Smooth muscle cell (in vitro differentiated cells): Measurements from ENCODE around the gene OR4E2. TPM values are rescaled to one million over a fixed set of nuclear protein-coding genes. Genes with fewer than 3 reads are reported as not detected.

ENCODE experiments used
- DNase-seq: peaks from one replicate; lab custom pipeline; 2025; ENCODE audit not compliant: unreplicated experiment; lab: John Stamatoyannopoulos, UW
- H2AFZ ChIP-seq: fragments of 200-600 bp; sonication (generic); 2 replicates; pipeline ENCODE4 v1.6.0; 2016; ENCODE audit warnings: antibody characterized with exemption, low read depth, mild to moderate bottlenecking
- H3F3A ChIP-seq: fragments of 200-600 bp; sonication (generic); 2 replicates; pipeline ENCODE4 v1.6.0; 2017; ENCODE audit warnings: antibody characterized with exemption, low read depth
- H3K27ac ChIP-seq: fragments of 200-600 bp; sonication (generic); 2 replicates; pipeline ENCODE4 v1.5.1; 2016; ENCODE audit warnings: low read depth, mild to moderate bottlenecking
- H3K27me3 ChIP-seq: fragments of 200-600 bp; sonication (generic); 2 replicates; pipeline ENCODE4 v1.6.1; 2016; ENCODE audit warnings: low read depth, mild to moderate bottlenecking
- H3K36me3 ChIP-seq: fragments of 200-600 bp; sonication (generic); 2 replicates; pipeline ENCODE4 v1.5.1; 2016; ENCODE audit warnings: low read depth
- H3K4me1 ChIP-seq: fragments of 200-600 bp; sonication (generic); 2 replicates; pipeline ENCODE4 v1.5.1; 2016; ENCODE audit warnings: low read depth
- H3K4me2 ChIP-seq: fragments of 200-600 bp; sonication (generic); 2 replicates; pipeline ENCODE4 v1.6.0; 2016; ENCODE audit warnings: mild to moderate bottlenecking
- H3K4me3 ChIP-seq: fragments of 200-600 bp; sonication (generic); 2 replicates; pipeline ENCODE4 v1.5.1; 2016; ENCODE audit warnings: mild to moderate bottlenecking
- H3K79me2 ChIP-seq: fragments of 200-600 bp; sonication (generic); 2 replicates; pipeline ENCODE4 v1.6.0; 2016; ENCODE audit warnings: low read depth, mild to moderate bottlenecking
- H3K9ac ChIP-seq: fragments of 200-600 bp; sonication (generic); 2 replicates; pipeline ENCODE4 v1.6.0; 2016; ENCODE audit warnings: low read depth
- H3K9me3 ChIP-seq: fragments of 200-600 bp; sonication (generic); replicated peaks from 2 replicates; pipeline ENCODE4 v1.5.1; 2016; ENCODE audit warnings: low read depth
- H4K20me1 ChIP-seq: fragments of 200-600 bp; sonication (generic); 2 replicates; pipeline ENCODE4 v1.6.0; 2016; ENCODE audit warnings: low read depth
- CTCF ChIP-seq: fragments of 200-600 bp; sonication (generic); IDR thresholded peaks from 2 replicates; pipeline ENCODE4 v1.5.1; 2017; ENCODE audit warnings: borderline replicate concordance, mild to moderate bottlenecking, antibody characterized with exemption; ENCODE audit not compliant: insufficient read depth, poor library complexity, severe bottlenecking
- WGBS: methylation state at CpG from one replicate; pipeline ENCODE4 v1.1.7; 2016; ENCODE audit warnings: low lambda C conversion rate; 5-methylcytosine and 5-hydroxymethylcytosine counted together
- polyA plus RNA-seq: library from polyadenylated mRNA; unstranded; fragments of >200 nt; fragmentation: Nextera tagmentation; extraction: Ambion mirVana; gene quantifications from 2 replicates; pipeline ENCODE4 v1.2.1, GENCODE V29; 2016
- total RNA-seq: library from RNA; depleted of rRNA; stranded (reverse); fragments of >200 nt; gene quantifications from 2 replicates; pipeline ENCODE4 v1.2.3, GENCODE V29; 2014

The OR4E2 gene
- total RNA-seq (not detected in 2 replicates), polyA plus RNA-seq (not detected in 2 replicates)

- WGBS = 84% methylated on average over 2 of the region's 2 CpGs
- Histone ChIP-seq H3K4me3 (no peak within 1 kb of the TSS), H3K27ac (no peak within 1 kb of the TSS), H4K20me1 (no peaks in the 10 kb centered on the region), H3K27me3 (no peaks in the 10 kb centered on the region), H3K9ac (no peak within 1 kb of the TSS), H3K4me2 (no peak within 1 kb of the TSS), H3F3A (no peaks in the 10 kb centered on the region), H2AFZ (no peak within 1 kb of the TSS), H3K4me1 (no peaks in the 10 kb centered on the region), H3K36me3 (no peaks in the 10 kb centered on the region), H3K79me2 (no peaks in the 10 kb centered on the region), H3K9me3 (no peaks in the 10 kb centered on the region)
- no peak for DNase-seq
- TF ChIP-seq CTCF = no peak
These were observed at the start of gene OR4E2 for GRCh38 chr14:21653331-21653885. Gene OR4E2, plus strand, starts transcription at chr14:21653835. Its CDS starts 11,248 bp downstream, at chr14:21665083.

- H3K79me2 ChIP-seq = no peaks in the 10 kb centered on the region
- DNase-seq = no peak
- H3K36me3 ChIP-seq = no peaks in the 10 kb centered on the region
- no peak overlapping the region for H3K4me3 ChIP-seq
- H3K27ac ChIP-seq = no peak overlapping the region
- no peak overlapping the region for H3K9ac ChIP-seq
- no peak overlapping the region for H2AFZ ChIP-seq
- no peaks in the 10 kb centered on the region for H3K4me1 ChIP-seq
- H3F3A ChIP-seq = no peaks in the 10 kb centered on the region
- no peak overlapping the region for H3K4me2 ChIP-seq
- WGBS = 88% methylated on average over 6 of the region's 6 CpGs
- H4K20me1 ChIP-seq = no peaks in the 10 kb centered on the region
- TF ChIP-seq CTCF = no peak
- no peaks in the 10 kb centered on the region for H3K27me3 ChIP-seq
- no peaks in the 10 kb centered on the region for H3K9me3 ChIP-seq
These were observed 41.3 kb upstream of the OR4E2 start for GRCh38 chr14:21612324-21612723.

- Histone ChIP-seq H3K79me2 (no peaks in the 10 kb centered on the region), H3K36me3 (no peaks in the 10 kb centered on the region), H3K4me3 (no peak overlapping the region), H3K4me1 (no peaks in the 10 kb centered on the region), H3K27ac (no peak overlapping the region), H3K9ac (no peak overlapping the region), H3K27me3 (no peaks in the 10 kb centered on the region), H3K4me2 (no peak overlapping the region), H2AFZ (no peak overlapping the region), H3F3A (no peaks in the 10 kb centered on the region), H4K20me1 (no peaks in the 10 kb centered on the region), H3K9me3 (no peaks in the 10 kb centered on the region)
- no peak for DNase-seq
- WGBS = 63% methylated on average over 1 of the region's 1 CpG
- no peak for TF ChIP-seq CTCF
These were observed 39.4 kb upstream of the OR4E2 start for GRCh38 chr14:21614240-21614639.

GRCh38 chr14:21617614-21618013 lies 36.0 kb upstream of the OR4E2 start:
- H3K27me3 ChIP-seq = no peaks in the 10 kb centered on the region
- no peak overlapping the region for H3K4me3 ChIP-seq
- no peak overlapping the region for H3K4me2 ChIP-seq
- H2AFZ ChIP-seq = no peak overlapping the region
- no peaks in the 10 kb centered on the region for H3K36me3 ChIP-seq
- H3K4me1 ChIP-seq = no peaks in the 10 kb centered on the region
- no peak for TF ChIP-seq CTCF
- no peak for DNase-seq
- no peaks in the 10 kb centered on the region for H4K20me1 ChIP-seq
- H3K9me3 ChIP-seq = no peaks in the 10 kb centered on the region
- no peak overlapping the region for H3K9ac ChIP-seq
- no peak overlapping the region for H3K27ac ChIP-seq
- 79% methylated on average over 8 of the region's 8 CpGs for WGBS
- H3F3A ChIP-seq = no peaks in the 10 kb centered on the region
- no peaks in the 10 kb centered on the region for H3K79me2 ChIP-seq
